ENCODE data around the gene ICAM5.
A peak's percentile ranks its signal among the peaks of the same experiment; 100 is the strongest.

Gene ICAM5

GRCh38 chr19:10339977-10340376 lies 50.2 kb downstream of the ICAM5 start:
- H3K4me3 ChIP-seq (ENCODE audit: low read depth, low read length) = peak overlapping the region; percentile 48
- no peak for DNase-seq (ENCODE audit: low read depth)

GRCh38 chr19:10343495-10343894 lies 53.7 kb downstream of the ICAM5 start:
- H3K4me3 ChIP-seq (ENCODE audit: low read depth, low read length) = no peak overlapping the region
- DNase-seq (ENCODE audit: low read depth) = no peak
- TF ChIP-seq CTCF (IDR thresholded peaks at IDR 0.05; ENCODE audit: low read depth, low read length) (no peak), MYC (IDR thresholded peaks at IDR 0.05; ENCODE audit: low read depth, low read length) (no peak), MAX (IDR thresholded peaks at IDR 0.05; ENCODE audit: low read depth, low read length) (no peak), POLR2A (IDR thresholded peaks at IDR 0.05; ENCODE audit: extremely low read depth, insufficient read length) (no peak)

More at GRCh38 chr19:10339977-10340376, 50.2 kb downstream of the ICAM5 start:
- TF ChIP-seq POLR2A (IDR thresholded peaks at IDR 0.05; ENCODE audit: extremely low read depth, insufficient read length) = no peak
- no peak for TF ChIP-seq MYC (IDR thresholded peaks at IDR 0.05; ENCODE audit: low read depth, low read length)
- TF ChIP-seq CTCF (IDR thresholded peaks at IDR 0.05; ENCODE audit: low read depth, low read length) = no peak
- TF ChIP-seq MAX (IDR thresholded peaks at IDR 0.05; ENCODE audit: low read depth, low read length) = no peak

GRCh38 chr19:10344780-10345179 lies 55.0 kb downstream of the ICAM5 start:
- TF ChIP-seq POLR2A (IDR thresholded peaks at IDR 0.05; ENCODE audit: extremely low read depth, insufficient read length) (no peak), CTCF (IDR thresholded peaks at IDR 0.05; ENCODE audit: low read depth, low read length) (no peak), MAX (IDR thresholded peaks at IDR 0.05; ENCODE audit: low read depth, low read length) (no peak), MYC (IDR thresholded peaks at IDR 0.05; ENCODE audit: low read depth, low read length) (no peak)
- no peak for DNase-seq (ENCODE audit: low read depth)

More at GRCh38 chr19:10344780-10345179, 55.0 kb downstream of the ICAM5 start:
- H3K4me3 ChIP-seq (ENCODE audit: low read depth, low read length) = no peak overlapping the region
